ENCODE measurements around the gene GPBP1. TPM values are rescaled to one million over a fixed set of nuclear protein-coding genes. Genes with fewer than 3 reads are reported as not detected.

The GPBP1 gene
- total RNA-seq, 1 experiment from 2014 or later, result 69.3 TPM

Other genes starting within 250 kb of the GPBP1 start
- 25.1 and 47.5 TPM in 2 replicates for gene MIER3, start 221.9 kb upstream of the GPBP1 start, total RNA-seq (2014; rRNA removed; shearing (Covaris generic))

Data from SJSA1 (cell line).